ENCODE data around the gene RAB6A. TPM values are rescaled to one million over a fixed set of nuclear protein-coding genes. Genes with fewer than 3 reads are reported as not detected.

RAB6A gene
- total RNA-seq, 4 donors from 2014 or later = 96.9 to 145 (median 118) TPM

DNA sequence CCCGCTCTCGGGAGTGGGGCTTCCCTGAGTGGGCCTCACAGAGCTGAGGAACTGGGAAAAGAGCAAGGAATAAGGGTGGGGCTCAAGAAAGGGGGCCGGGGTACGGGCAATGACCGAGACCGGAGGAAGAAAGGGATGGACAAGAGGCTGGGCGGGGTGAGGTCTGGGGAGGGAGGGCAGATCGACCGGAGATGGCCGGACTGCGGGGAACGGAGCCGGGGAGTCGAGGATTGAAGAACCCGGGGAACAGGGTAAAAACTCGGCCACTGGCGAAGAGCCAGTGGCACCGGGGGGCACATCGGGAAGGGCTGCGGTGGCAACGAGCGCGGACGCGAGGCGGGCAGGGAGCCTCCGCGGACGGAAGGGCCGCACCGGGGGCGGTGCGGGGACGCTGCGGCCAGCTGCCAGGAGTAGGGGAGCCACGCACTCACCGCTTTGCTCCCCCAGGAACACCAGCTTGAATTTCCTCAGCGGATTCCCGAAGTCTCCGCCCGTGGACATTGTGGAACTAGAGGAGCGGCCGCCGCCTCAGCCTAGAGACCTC lies 667 bp downstream of the RAB6A start:
- TF ChIP-seq, protein P1, sequence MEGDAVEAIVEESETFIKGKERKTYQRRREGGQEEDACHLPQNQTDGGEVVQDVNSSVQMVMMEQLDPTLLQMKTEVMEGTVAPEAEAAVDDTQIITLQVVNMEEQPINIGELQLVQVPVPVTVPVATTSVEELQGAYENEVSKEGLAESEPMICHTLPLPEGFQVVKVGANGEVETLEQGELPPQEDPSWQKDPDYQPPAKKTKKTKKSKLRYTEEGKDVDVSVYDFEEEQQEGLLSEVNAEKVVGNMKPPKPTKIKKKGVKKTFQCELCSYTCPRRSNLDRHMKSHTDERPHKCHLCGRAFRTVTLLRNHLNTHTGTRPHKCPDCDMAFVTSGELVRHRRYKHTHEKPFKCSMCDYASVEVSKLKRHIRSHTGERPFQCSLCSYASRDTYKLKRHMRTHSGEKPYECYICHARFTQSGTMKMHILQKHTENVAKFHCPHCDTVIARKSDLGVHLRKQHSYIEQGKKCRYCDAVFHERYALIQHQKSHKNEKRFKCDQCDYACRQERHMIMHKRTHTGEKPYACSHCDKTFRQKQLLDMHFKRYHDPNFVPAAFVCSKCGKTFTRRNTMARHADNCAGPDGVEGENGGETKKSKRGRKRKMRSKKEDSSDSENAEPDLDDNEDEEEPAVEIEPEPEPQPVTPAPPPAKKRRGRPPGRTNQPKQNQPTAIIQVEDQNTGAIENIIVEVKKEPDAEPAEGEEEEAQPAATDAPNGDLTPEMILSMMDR (IDR thresholded peaks at IDR 0.05; ENCODE audit: low read depth) = no peak

DNA sequence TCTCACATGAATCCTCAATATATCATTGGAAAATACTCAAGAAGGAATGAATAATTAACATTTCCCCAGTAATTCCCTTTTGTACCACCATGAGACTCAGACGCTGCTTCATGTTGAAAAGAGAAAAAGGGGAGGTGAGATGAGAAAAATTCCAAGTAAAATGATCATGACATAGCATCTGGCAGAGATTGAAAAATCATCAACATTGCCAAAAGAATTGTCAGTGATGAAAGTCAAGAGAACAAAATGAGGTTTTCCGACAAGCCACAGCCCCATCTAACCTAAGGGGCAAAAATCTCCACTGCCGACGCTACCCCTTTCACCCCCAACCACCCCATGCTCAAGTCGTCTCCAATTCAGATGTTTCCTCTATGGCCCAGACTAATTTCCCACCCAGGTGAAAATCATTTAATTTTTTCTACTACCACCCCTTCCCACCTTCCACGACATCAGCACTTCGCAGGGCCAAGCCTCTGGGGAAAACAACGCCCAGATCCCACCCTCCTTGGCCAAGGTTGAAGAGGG lies 1.2 kb downstream of the RAB6A start:
- TF ChIP-seq, protein P1 (IDR thresholded peaks at IDR 0.05; ENCODE audit: low read depth) = no peak

GRCh38 chr11:73758451-73758850 lies 2.4 kb downstream of the RAB6A start:
- TF ChIP-seq, protein P1 (IDR thresholded peaks at IDR 0.05; ENCODE audit: low read depth) = no peak

GRCh38 chr11:73757598-73757997 lies 3.3 kb downstream of the RAB6A start:
- TF ChIP-seq, protein P1 (IDR thresholded peaks at IDR 0.05; ENCODE audit: low read depth) = no peak

DNA sequence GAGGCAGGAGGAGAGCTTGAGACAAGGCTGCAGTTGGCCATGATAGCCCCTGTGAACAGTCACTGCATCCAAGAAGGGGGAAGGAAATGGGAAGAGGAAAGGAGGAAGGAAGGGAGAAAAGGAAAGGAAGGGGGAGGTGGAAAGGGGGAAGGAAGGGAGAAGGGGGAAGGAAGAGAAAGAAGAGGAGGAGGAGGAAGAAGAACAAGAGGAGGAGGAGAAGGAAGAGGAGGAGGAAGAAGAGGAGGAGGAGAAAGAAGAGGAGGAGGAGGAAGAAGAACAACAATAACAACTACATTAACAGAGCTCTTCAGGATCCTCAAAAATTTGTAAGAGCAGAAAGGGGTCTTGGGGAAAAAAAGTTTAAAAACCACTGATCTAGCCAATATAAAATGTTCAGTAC lies 5.2 kb downstream of the RAB6A start:
- TF ChIP-seq, protein P1 (IDR thresholded peaks at IDR 0.05; ENCODE audit: low read depth) = no peak

- TF ChIP-seq, protein P1 (IDR thresholded peaks at IDR 0.05; ENCODE audit: low read depth) = no peak
These were observed 6.9 kb downstream of the RAB6A start for GRCh38 chr11:73753938-73754337.

DNA sequence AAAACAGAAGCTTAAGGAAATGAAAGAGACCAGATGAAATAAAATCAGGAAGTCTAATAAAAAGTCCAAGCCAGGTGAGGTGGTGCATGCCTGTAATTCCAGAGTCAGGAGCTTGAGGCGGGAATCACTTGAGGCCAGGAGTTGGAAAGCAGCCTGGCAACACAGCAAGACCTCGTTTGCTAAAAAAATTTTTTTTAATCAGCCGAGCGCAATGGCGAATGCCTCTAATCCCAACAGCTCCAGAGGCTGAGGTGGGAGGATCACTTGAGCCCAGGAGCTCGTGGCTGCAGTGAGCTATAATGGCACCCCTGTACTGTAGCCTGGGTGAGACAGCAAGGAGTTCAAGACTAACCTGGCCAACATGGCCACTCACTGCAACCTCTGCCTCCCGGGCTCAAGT lies 8.0 kb downstream of the RAB6A start:
- TF ChIP-seq, protein P1 (IDR thresholded peaks at IDR 0.05; ENCODE audit: low read depth) = no peak

Measured in subcutaneous adipose tissue (tissue), 4 donors.